Panc1 (cell line): ENCODE data around the gene TIMP1. TPM values are rescaled to one million over a fixed set of nuclear protein-coding genes. Genes with fewer than 3 reads are reported as not detected.

Experiments
- ATAC-seq: fragments of 200-7000 bp; cut with Tn5 transposase; 2 replicates; pipeline ENCODE4 v1.9.1; 2020; ENCODE audit warnings: mild to moderate bottlenecking, moderate library complexity
- BruUV-seq: library from RNA; stranded (reverse); fragments of 400-500 nt; replicated peaks from 2 replicates; lab custom pipeline; 2021; lab: Mats Ljungman, UMichigan
- CTCF ChIA-PET: fragments of 300-600 bp; sonication (Branson Sonifier 250); formaldehyde crosslinking; loops from one replicate; lab custom pipeline; 2022; ENCODE audit warnings: antibody characterized with exemption; lab: Charles Lee
- POLR2A ChIA-PET: fragments of 300-600 bp; sonication (Branson Sonifier 250); formaldehyde crosslinking; loops from one replicate; lab custom pipeline; 2022; ENCODE audit warnings: antibody characterized with exemption; lab: Charles Lee
- DNase-seq: peaks from one replicate; pipeline ENCODE4 v3.0.0-alpha.2; 2010; ENCODE audit warnings: low read depth, low spot score
- H3K27ac ChIP-seq: 2 replicates; pipeline ENCODE4 v1.5.1; 2011; ENCODE audit warnings: mild to moderate bottlenecking, low read length, inconsistent platforms
- H3K27me3 ChIP-seq: fragments of 200-500 bp; sonication (Bioruptor generic); 2 replicates; pipeline ENCODE4 v1.6.0; 2014; ENCODE audit warnings: low read length, inconsistent platforms; ENCODE audit not compliant: control insufficient read depth, insufficient read depth
- H3K36me3 ChIP-seq: fragments of 200-500 bp; sonication (Bioruptor generic); 2 replicates; pipeline ENCODE4 v1.5.1; 2014; ENCODE audit warnings: inconsistent platforms, mild to moderate bottlenecking, low read length, moderate library complexity; ENCODE audit not compliant: control insufficient read depth, insufficient read depth
- H3K4me1 ChIP-seq: 2 replicates; pipeline ENCODE4 v1.5.1; 2011; ENCODE audit warnings: inconsistent platforms, mild to moderate bottlenecking, low read length, moderate library complexity; ENCODE audit not compliant: control insufficient read depth, insufficient read depth
- H3K4me3 ChIP-seq, 2 experiments: 2 replicates each; pipeline ENCODE4 v1.5.1; 2011 to 2012; ENCODE audit warnings: low read depth in 2 of 2, low read length in 2 of 2, mild to moderate bottlenecking in 2 of 2, inconsistent platforms in 1 of 2, moderate library complexity in 1 of 2
- H3K9me3 ChIP-seq: fragments of 200-500 bp; sonication (Bioruptor generic); 2 replicates; pipeline ENCODE4 v1.5.1; 2014; ENCODE audit warnings: low read depth, mild to moderate bottlenecking, inconsistent platforms, low read length, moderate library complexity; ENCODE audit not compliant: control insufficient read depth, insufficient read depth
- CTCF ChIP-seq: fragments of 450-650 bp; IDR thresholded peaks from 2 replicates; pipeline ENCODE4 v1.5.1; 2017; ENCODE audit warnings: mild to moderate bottlenecking
- POLR2AphosphoS5 ChIP-seq: IDR thresholded peaks from 2 replicates; pipeline ENCODE4 v1.6.1; 2012; ENCODE audit warnings: mild to moderate bottlenecking, low read depth, low read length, moderate library complexity
- REST ChIP-seq, 2 experiments: IDR thresholded peaks; 2 replicates each; pipeline ENCODE4 v1.6.1; 2011 to 2012; ENCODE audit warnings: low read depth in 2 of 2, control low read depth in 1 of 2, low read length in 1 of 2, mild to moderate bottlenecking in 1 of 2, moderate library complexity in 1 of 2; ENCODE audit not compliant: insufficient read depth in 1 of 2
- SIN3A ChIP-seq: IDR thresholded peaks from 2 replicates; pipeline ENCODE4 v1.6.1; 2012; ENCODE audit warnings: low read depth, mild to moderate bottlenecking, low read length, moderate library complexity, borderline replicate concordance; ENCODE audit not compliant: insufficient read depth
- TCF7L2 ChIP-seq: IDR thresholded peaks from 2 replicates; pipeline ENCODE4 v1.6.1; 2011; ENCODE audit warnings: mild to moderate bottlenecking, low read depth, low read length, inconsistent platforms
- in situ Hi-C: cut with HindIII; loops from 2 replicates; pipeline ENCODE4 v1.10.0; 2016; ENCODE audit warnings: low sequenced_read_pairs, low pct_unique_long_range_greater_than_20kb
- intact Hi-C: fragments of 100-400 bp; cut with micrococcal nuclease; formaldehyde crosslinking; loops from one replicate; pipeline ENCODE4 v1.10.0; 2022; ENCODE audit not compliant: unreplicated experiment
- total RNA-seq: library from RNA; stranded (reverse); gene quantifications from one replicate; pipeline ENCODE4 v1.2.1, GENCODE V29; 2021; ENCODE audit not compliant: unreplicated experiment

Gene TIMP1
- total RNA-seq, 1 experiment from 2014 or later: 131 TPM

GRCh38 chrX:47623540-47624027 lies 41.3 kb downstream of the TIMP1 start:
- BruUV-seq: no TSS peak
- ChIA-PET POLR2A (interaction anchor here (0.6 kb wide), 1 partner anchor 494 kb away, joined by 3 read pairs; no protein-coding TSS in a partner anchor), CTCF (no interaction called here)
- Histone ChIP-seq H3K4me3 (peak overlapping the region; percentile 41 to 53), H3K9me3 (no peaks in the 10 kb centered on the region), H3K36me3 (no peaks in the 10 kb centered on the region), H3K27me3 (no peaks in the 10 kb centered on the region; the same call in 1 of the 2 replicates), H3K27ac (no peak overlapping the region), H3K4me1 (no peaks in the 10 kb centered on the region)
- ATAC-seq (peak; percentile 89), DNase-seq (no peak)
- intact Hi-C loops (no loop called here), in situ Hi-C loops (no loop called here)
- TF ChIP-seq CTCF (no peak), POLR2AphosphoS5 (no peak), REST (IDR thresholded peaks at IDR 0.05; ENCODE audit: insufficient read depth in 1 of 2, low read depth in 2 of 2, low read length in 1 of 2) (no peak), SIN3A (no peak), TCF7L2 (no peak)

GRCh38 chrX:47625365-47625764 lies 43.1 kb downstream of the TIMP1 start:
- no TSS peak for BruUV-seq
- DNase-seq: no peak
- no peak overlapping the region for H3K27ac ChIP-seq
- no peaks in the 10 kb centered on the region; the same call in 1 of the 2 replicates for H3K4me1 ChIP-seq
- intact Hi-C loops (no loop called here), in situ Hi-C loops (no loop called here)
- TF ChIP-seq CTCF: no peak
- TF ChIP-seq SIN3A: no peak
- no peak for ATAC-seq
- H3K27me3 ChIP-seq: no peaks in the 10 kb centered on the region; the same call in 1 of the 2 replicates
- no peaks in the 10 kb centered on the region for H3K36me3 ChIP-seq
- H3K9me3 ChIP-seq: no peaks in the 10 kb centered on the region
- POLR2A ChIA-PET: interaction anchor here (0.6 kb wide), 1 partner anchor 605 kb away, joined by 3 read pairs; no protein-coding TSS in a partner anchor
- CTCF ChIA-PET: no interaction called here
- no peak overlapping the region for H3K4me3 ChIP-seq
